A549 (cell line): ENCODE data around the gene AGBL4.

Experiments used
- CEBPB ChIP-seq, 2 experiments: fragments of >200 bp in 1 of 2; sonication (Bioruptor Twin) in 1 of 2; formaldehyde crosslinking in 1 of 2; IDR thresholded peaks; 2 replicates each; pipeline ENCODE4 v1.6.1; 2012 to 2016
- CHD2 ChIP-seq: fragments of 150-350 bp; IDR thresholded peaks from 2 replicates; pipeline ENCODE4 v1.6.1; 2014; ENCODE audit warnings: low read length; ENCODE audit not compliant: partially characterized antibody
- EHF ChIP-seq: fragments of 250-450 bp; sonication (Bioruptor Pico); IDR thresholded peaks from 2 replicates; pipeline ENCODE4 v1.5.0; 2020; ENCODE audit warnings: mild to moderate bottlenecking
- EHMT2 ChIP-seq: fragments of 200-600 bp; sonication (generic); IDR thresholded peaks from 2 replicates; pipeline ENCODE4 v1.6.1; 2016; ENCODE audit warnings: antibody characterized with exemption, low read depth, mild to moderate bottlenecking, moderate library complexity
- EP300 ChIP-seq, 2 experiments: fragments of >200 bp; sonication (Bioruptor Twin); formaldehyde crosslinking; IDR thresholded peaks; 2 replicates in 1 of 2; 3 replicates in 1 of 2; pipeline ENCODE4 v1.6.1; 2016 to 2017
- FOXS1 ChIP-seq: fragments of 250-450 bp; sonication (Bioruptor Pico); IDR thresholded peaks from 2 replicates; pipeline ENCODE4 v1.5.0; 2020; ENCODE audit warnings: mild to moderate bottlenecking, moderate library complexity
- JUN ChIP-seq, 2 experiments: fragments of >200 bp; sonication (Bioruptor Twin); formaldehyde crosslinking; IDR thresholded peaks; 2 replicates in 1 of 2; 3 replicates in 1 of 2; pipeline ENCODE4 v1.6.1; 2016 to 2017
- MYC ChIP-seq: IDR thresholded peaks from 2 replicates; pipeline ENCODE4 v1.6.1; 2012; ENCODE audit warnings: mild to moderate bottlenecking, inconsistent platforms, low read length, improper control_type of control experiment, borderline replicate concordance
- POLR2A ChIP-seq: IDR thresholded peaks from 2 replicates; pipeline ENCODE4 v1.6.1; 2012; ENCODE audit warnings: mild to moderate bottlenecking, low read length
- TP53 ChIP-seq: fragments of 250-450 bp; sonication (Bioruptor Pico); IDR thresholded peaks from 2 replicates; pipeline ENCODE4 v1.5.0; 2021; ENCODE audit warnings: mild to moderate bottlenecking, moderate library complexity
- TF ChIP-seq, protein P1 (sequence below): fragments of >200 bp; sonication (Bioruptor Twin); formaldehyde crosslinking; IDR thresholded peaks from 3 replicates; pipeline ENCODE4 v1.5.1; 2016
- TF ChIP-seq, protein P2 (sequence below): fragments of 450-650 bp; IDR thresholded peaks from 2 replicates; pipeline ENCODE4 v1.6.1; 2014; ENCODE audit warnings: antibody characterized with exemption

GRCh38 chr1:48807554-48808260 lies 1216.0 kb downstream of the AGBL4 start:
- TF ChIP-seq, protein P1, sequence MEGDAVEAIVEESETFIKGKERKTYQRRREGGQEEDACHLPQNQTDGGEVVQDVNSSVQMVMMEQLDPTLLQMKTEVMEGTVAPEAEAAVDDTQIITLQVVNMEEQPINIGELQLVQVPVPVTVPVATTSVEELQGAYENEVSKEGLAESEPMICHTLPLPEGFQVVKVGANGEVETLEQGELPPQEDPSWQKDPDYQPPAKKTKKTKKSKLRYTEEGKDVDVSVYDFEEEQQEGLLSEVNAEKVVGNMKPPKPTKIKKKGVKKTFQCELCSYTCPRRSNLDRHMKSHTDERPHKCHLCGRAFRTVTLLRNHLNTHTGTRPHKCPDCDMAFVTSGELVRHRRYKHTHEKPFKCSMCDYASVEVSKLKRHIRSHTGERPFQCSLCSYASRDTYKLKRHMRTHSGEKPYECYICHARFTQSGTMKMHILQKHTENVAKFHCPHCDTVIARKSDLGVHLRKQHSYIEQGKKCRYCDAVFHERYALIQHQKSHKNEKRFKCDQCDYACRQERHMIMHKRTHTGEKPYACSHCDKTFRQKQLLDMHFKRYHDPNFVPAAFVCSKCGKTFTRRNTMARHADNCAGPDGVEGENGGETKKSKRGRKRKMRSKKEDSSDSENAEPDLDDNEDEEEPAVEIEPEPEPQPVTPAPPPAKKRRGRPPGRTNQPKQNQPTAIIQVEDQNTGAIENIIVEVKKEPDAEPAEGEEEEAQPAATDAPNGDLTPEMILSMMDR: no peak
- TF ChIP-seq JUN (IDR thresholded peaks at IDR 0.05): no peak
- no peak for TF ChIP-seq EHMT2
- TF ChIP-seq, protein P2, sequence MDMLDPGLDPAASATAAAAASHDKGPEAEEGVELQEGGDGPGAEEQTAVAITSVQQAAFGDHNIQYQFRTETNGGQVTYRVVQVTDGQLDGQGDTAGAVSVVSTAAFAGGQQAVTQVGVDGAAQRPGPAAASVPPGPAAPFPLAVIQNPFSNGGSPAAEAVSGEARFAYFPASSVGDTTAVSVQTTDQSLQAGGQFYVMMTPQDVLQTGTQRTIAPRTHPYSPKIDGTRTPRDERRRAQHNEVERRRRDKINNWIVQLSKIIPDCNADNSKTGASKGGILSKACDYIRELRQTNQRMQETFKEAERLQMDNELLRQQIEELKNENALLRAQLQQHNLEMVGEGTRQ: no peak
- TF ChIP-seq CHD2: no peak
- TF ChIP-seq FOXS1 (CRISPR knock-in tag): no peak
- TF ChIP-seq POLR2A: no peak
- no peak for TF ChIP-seq EP300 (IDR thresholded peaks at IDR 0.05)
- no peak for TF ChIP-seq MYC
- TF ChIP-seq EHF (CRISPR knock-in tag): no peak
- no peak for TF ChIP-seq TP53 (CRISPR knock-in tag)
- TF ChIP-seq CEBPB (IDR thresholded peaks at IDR 0.05): no peak
